GM21515 (cell line): ENCODE data around the gene CDYL2.
"Not testable (repeated sequence)": the region's sequence is repeated elsewhere in the genome, so short reads cannot be mapped to it uniquely, and the experiment has no call there.

Experiments used
- ATAC-seq: cut with Tn5 transposase; IDR thresholded peaks from one replicate; pipeline ENCODE4 v1.9.1; 2021; ENCODE audit not compliant: unreplicated experiment

The CDYL2 gene

DNA sequence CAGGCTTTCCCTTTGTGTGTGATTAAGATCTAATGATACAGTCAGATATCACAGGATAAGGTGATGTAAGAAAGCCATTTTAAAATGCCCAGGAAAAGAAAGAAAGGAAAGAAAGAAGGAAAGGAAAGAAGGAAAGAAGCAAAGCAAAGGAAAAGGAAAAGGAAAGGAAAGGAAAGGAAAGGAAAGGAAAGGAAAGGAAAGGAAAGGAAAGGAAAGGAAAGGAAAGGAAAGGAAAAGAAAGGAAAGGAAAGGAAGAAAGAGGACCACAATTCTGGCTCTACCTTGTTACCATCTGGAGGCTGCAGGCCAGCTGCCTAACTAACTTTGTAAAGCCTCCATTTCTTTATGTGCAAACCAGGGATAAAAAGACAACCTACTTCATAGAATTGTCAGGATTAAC lies 132.0 kb downstream of the CDYL2 start:
- no peak for ATAC-seq

DNA sequence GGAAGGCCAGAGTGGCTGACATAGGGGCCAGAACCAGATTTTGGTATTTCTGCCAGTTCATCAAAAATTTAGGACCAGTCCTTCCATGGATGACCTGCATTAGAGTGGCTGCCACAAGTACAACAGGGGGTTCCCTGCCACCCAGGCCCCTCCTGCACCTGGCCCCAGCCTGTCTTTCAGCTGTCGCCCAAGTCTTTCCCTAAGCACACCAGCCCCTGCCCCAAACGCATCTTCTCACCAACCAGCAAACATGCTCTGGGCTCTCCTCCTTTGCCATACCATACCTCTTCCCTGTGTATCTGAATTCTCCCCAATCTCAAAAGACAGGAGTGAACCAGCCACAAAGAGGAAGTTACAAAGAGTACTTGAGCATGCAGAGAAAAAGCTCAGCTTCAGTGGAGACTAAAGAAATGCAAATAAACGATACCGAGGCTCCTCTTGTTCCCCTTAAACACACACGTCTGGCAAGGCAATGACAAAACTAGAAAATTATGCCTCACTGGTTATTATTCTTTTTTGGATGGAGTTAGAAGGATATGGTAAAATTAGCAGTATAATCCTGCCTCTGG lies 133.0 kb downstream of the CDYL2 start:
- ATAC-seq = peak; percentile 43

- no peak for ATAC-seq
Observed at GRCh38 chr16:80670170-80670865, 134.1 kb downstream of the CDYL2 start.

DNA sequence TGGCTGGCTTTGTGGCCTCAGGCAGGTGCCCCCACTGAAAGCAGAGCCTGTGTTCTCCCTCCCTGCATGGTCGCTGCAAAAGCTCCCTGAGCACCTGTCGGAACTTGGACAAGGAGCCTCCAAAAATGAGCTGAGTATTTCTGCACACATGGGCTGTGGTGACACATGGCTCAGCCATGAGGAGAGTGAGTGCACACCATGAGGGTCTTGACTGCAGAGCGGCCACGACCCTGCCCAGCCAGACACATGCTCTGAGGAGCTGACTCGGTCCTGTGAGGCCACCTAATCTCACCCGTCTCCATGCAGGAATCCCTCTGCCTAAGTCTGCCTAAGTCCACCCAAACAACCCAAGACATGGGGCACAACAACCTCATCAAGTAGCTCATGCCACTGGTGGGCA lies 134.7 kb downstream of the CDYL2 start:
- no peak for ATAC-seq

DNA sequence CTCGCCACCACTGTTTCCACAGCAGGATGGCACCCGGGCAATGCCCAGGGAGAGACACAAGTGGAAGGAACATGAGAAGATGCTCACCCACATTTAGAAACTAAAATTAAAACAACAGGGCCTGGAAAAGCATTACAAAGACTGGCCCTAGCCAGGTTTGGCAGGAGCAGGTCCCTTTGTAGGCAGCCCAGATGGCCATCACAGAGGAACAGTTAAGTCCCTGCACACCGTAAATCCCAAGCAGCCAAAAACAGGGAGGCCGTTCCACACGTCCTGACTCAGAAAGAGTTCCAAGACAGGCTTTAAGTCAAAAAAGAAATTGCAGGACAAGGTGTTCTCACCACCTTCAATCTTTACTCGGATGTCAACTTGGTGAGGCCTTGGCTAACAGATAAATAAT lies 136.5 kb downstream of the CDYL2 start:
- ATAC-seq = no peak

- ATAC-seq = no peak
Observed at GRCh38 chr16:80667251-80667560, 137.2 kb downstream of the CDYL2 start.

GRCh38 chr16:80666378-80667250 lies 137.8 kb downstream of the CDYL2 start:
- ATAC-seq = no peak

- ATAC-seq = no peak
Observed at GRCh38 chr16:80665356-80665755, 139.0 kb downstream of the CDYL2 start.

DNA sequence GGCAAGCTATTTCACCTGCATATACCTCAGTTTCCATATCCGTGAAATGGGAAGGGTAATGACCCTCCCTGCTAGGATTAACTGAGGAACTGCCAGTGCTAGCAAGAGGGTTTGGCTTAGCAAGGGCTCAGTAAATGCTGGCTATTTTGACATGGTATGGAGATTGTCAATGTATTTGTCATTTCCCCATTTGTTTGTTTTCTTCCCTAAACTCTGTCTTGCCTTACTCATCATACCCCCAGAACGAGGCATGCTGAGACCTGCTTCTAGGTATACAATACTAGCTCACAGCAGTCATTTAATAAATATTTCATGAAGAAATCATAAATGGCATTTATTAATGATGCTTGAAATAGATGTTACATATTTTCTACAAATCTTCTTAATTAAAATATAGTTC lies 139.6 kb downstream of the CDYL2 start:
- no peak for ATAC-seq

- no peak for ATAC-seq
Observed at GRCh38 chr16:80664226-80664625, 140.2 kb downstream of the CDYL2 start.

DNA sequence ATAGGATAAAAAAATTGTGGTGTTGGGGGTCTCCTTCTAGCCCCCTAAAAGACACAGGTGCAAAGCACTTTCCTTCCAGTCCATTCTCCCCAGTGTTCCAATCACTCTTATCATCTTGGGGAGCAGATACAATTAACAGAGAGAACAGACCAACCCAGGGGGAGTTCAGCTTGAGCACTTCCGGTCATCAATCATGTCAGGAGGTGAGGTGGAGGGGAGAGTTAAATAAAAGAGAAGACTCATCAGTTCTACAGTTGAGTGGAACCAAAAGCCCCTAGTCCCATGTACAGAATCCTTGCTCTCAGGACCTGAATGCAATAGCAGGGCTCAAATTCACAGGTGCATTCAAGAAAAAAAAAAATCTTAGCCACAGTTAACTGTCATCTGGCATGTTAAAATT lies 141.3 kb downstream of the CDYL2 start:
- ATAC-seq = no peak

DNA sequence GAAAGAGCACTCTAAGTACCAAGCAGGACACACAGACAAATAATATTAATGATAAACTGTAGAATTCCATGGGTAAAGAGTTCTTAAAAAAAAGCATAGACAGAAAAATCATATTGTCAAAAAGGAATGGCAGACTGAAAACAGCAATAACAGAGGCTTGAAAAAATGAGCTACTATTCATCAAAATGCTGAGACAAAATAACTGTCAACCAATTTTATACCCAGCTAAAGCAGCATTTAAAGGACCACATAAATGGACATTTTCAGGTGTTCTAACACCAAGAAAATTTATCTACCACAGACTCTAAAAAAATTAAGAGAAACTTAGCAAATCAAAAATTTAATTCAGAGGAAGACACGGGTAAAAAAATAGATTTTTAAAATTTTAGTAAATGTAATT lies 144.5 kb downstream of the CDYL2 start:
- ATAC-seq = no peak

DNA sequence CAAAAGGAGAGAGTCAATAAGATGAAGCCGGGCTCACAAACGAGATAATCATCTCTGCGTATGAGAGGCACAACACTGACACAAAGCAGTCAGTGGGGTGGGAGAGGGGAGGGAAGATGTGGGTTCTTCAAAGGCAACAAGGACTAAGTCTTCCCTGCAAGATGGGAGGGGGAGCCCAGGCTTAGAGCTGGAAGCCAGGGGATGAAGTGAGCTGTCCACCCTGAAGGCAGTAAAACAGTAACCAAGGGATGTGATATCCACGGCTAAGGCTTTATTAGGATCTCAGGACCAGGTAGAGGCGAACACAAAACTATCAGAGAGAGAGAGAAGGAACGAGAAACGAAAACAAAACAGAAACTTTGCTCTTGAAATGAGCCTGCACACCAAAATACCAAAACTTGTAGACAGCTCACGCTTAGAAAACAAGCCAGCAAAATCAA lies 147.7 kb downstream of the CDYL2 start:
- peak; percentile 87 for ATAC-seq

DNA sequence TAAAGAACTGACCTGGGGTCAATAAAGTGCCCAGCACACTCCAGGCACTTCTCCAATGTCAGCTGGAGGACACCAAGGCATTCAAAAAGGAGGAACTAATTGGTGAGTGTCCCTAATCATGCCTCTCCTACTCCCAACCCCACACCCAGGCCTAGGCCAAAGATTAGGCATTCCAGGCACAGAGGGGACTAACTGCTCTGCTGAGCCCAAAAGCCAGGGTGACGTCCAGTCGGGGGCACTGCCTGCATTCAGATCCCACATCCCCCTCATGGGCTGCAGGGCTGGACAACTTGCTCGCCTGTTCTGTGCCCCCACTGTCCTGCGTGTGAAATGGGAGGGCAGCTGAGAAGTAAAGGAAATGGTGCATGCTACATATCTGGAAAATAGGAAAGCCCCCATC lies 148.2 kb downstream of the CDYL2 start:
- ATAC-seq = no peak

DNA sequence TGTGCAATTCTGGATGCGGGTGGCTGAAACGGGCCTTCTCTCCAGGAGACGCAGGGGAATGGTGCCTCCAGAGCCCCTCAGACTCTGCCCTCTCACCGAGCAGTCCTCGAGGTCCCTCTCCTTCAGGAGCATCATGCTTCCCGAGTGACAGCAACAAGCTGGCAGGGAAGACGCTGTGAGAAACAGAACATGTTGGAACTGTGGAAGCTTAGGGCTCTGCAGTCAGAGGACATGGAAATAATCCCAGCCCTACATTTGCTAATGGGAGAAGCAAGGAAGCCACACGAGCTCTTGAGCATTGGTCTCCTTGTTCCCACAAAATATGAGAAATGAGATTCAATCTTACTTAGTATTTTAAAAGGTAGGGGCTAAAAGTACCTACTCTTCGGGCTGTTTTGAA lies 148.6 kb downstream of the CDYL2 start:
- ATAC-seq = no peak

DNA sequence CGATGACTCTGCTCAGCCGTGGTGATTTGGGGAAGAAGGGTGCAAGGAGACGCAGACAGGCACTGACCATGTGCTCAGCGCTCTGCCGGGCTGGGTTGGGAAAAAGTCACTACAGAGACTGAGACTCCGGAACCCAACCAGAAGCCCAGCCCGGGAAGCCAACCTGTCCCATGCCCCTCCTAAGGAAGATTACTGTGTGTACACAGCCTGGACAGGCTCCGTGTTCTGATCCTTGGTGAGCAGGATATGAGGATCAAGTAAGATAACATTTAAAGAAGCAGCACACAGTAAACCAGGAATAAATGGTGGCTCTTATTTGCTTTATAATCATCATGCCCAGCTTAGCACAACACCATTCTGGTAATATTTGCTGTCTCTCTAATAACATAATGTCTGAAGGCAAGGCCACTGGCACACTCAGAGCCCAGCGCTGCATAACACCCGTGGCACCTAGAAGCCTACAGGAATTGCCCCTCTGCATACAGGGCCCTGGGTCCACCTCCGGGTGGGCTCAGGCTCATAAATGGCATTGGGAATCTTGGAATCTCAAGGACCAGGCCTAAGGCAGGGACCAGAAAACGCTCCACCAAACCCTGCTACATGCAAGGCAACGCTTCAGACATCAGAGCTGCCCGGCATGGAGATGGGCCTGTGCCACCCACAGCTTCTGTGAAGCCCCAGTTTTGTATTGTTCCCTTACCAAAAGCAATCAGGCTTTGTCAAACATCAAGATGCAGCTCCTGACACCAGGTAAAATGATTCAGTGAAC lies 150.1 kb downstream of the CDYL2 start:
- no peak for ATAC-seq

- no peak for ATAC-seq
Observed at GRCh38 chr16:80652441-80652840, 152.0 kb downstream of the CDYL2 start.

DNA sequence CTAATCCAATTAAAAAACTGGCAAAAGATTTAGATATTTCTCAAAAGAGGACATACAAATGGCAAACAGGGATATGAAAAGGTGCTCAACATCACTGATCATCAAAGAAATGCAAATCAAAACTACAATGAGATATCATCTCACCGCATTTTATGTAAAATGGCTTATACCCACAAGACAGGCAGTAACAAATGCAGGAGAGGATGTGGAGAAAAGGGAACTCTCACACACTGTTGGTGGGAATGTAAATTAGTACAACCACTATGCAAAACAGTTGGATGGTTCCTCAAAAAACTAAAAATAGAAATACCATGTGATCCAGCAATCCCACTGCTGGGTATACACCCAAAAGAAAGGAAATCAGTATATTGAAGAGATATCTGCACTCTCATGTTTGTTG lies 154.1 kb downstream of the CDYL2 start:
- ATAC-seq = not testable (repeated sequence)

DNA sequence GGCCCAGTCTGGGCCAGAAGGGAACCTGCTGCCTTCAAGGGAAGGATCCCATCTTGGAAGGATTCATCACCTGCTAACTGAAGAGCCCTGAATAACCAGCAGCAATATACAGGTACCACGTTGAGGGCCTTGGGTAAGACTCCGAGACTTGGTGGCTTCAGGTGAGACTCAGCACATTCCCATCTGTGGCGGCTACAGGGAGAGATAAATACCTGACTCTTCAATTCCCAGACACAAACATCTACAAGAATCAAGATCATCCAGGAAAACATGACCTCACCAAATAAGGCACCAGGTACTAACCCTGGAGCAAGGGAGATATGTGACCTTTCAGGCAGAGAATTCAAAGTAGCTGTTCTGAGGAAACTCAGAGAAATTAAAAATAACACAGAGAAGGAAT lies 164.1 kb downstream of the CDYL2 start:
- no peak for ATAC-seq

DNA sequence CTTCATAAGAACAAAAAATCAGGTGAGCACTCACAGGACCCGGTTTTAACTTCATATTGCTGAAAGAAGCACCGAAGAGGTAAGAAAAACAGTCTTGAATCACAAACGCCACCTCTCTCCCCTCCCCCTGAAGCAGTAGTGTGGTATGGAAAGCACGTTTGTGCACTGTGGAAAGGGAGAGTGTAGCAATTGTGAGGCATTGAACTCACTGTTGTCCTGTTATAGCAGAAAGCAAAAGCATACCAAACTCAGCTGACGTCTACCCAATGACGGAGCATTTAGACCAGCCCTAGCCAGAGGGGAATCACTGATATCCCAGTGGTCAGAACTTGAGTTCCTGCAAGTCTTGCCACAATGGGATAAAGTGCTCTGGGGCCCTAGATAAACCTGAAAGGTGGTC lies 164.8 kb downstream of the CDYL2 start:
- no peak for ATAC-seq

DNA sequence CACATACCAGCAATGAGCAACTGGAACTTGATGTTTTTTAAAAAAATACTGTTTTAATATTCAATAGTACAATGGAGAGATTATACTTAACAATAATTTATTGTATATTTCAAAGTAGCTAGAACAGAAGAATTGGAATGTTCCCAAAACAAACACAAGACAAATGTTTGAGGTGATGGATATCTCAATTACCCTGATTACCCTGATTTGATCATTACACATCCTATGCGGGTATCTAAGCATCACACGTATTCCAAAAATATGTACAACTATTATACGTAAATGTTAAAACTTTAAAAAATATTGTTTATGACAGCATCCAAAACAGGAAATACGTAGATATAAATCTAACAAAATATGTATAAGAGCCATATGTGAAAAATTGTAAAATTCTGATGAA lies 166.8 kb downstream of the CDYL2 start:
- ATAC-seq = no peak

GRCh38 chr16:80631581-80631980 lies 172.8 kb downstream of the CDYL2 start:
- no peak for ATAC-seq
